Ishikawa (cell line): ENCODE data around the gene SLC41A1.

Source experiments
- CEBPB ChIP-seq: IDR thresholded peaks from 2 replicates; pipeline ENCODE4 v1.6.1; 2012
- EGR1 ChIP-seq: IDR thresholded peaks from 2 replicates; pipeline ENCODE4 v1.6.1; 2012
- EP300 ChIP-seq: IDR thresholded peaks from 2 replicates; pipeline ENCODE4 v1.6.1; 2012; ENCODE audit warnings: borderline replicate concordance
- FOXM1 ChIP-seq: IDR thresholded peaks from 2 replicates; pipeline ENCODE4 v1.6.1; 2012; ENCODE audit warnings: low read depth, borderline replicate concordance
- NFIC ChIP-seq: IDR thresholded peaks from 2 replicates; pipeline ENCODE4 v1.6.1; 2012
- RAD21 ChIP-seq: IDR thresholded peaks from 2 replicates; pipeline ENCODE4 v1.6.1; 2012; ENCODE audit warnings: low read depth
- YY1 ChIP-seq: IDR thresholded peaks from 2 replicates; pipeline ENCODE4 v1.6.1; 2012; ENCODE audit warnings: low read depth
- TF ChIP-seq, protein P1 (sequence below): IDR thresholded peaks from 2 replicates; pipeline ENCODE4 v1.6.1; 2012
- TF ChIP-seq, protein P2 (sequence below): IDR thresholded peaks from 2 replicates; pipeline ENCODE4 v1.6.1; 2012; ENCODE audit warnings: low read depth, mild to moderate bottlenecking

DNA sequence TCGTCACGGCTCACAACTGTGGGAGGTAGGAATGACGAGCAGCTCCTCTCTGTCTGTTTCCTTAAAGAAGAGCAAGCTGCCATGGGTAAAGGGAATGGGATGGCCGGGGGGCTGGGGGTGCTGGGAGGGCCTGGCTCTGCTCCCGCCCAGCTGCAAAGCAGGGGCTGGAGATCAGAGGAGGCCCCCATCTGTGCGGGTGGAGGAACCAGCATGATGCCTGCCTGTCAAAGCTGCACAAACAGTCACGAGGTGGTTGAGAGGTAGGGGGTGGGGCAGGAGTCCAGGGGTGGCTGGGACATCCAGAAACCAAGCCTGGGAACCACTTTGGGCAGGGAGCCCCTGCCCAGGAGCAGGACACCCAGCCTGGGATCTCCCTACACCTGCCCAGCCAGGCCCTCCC, 12.6 kb downstream of the SLC41A1 start:
- TF ChIP-seq, protein P1, sequence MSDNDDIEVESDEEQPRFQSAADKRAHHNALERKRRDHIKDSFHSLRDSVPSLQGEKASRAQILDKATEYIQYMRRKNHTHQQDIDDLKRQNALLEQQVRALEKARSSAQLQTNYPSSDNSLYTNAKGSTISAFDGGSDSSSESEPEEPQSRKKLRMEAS, result no peak
- TF ChIP-seq EP300 (no peak), YY1 (no peak), CEBPB (no peak), RAD21 (no peak), NFIC (no peak), EGR1 (no peak), FOXM1 (no peak)
- TF ChIP-seq, protein P2, sequence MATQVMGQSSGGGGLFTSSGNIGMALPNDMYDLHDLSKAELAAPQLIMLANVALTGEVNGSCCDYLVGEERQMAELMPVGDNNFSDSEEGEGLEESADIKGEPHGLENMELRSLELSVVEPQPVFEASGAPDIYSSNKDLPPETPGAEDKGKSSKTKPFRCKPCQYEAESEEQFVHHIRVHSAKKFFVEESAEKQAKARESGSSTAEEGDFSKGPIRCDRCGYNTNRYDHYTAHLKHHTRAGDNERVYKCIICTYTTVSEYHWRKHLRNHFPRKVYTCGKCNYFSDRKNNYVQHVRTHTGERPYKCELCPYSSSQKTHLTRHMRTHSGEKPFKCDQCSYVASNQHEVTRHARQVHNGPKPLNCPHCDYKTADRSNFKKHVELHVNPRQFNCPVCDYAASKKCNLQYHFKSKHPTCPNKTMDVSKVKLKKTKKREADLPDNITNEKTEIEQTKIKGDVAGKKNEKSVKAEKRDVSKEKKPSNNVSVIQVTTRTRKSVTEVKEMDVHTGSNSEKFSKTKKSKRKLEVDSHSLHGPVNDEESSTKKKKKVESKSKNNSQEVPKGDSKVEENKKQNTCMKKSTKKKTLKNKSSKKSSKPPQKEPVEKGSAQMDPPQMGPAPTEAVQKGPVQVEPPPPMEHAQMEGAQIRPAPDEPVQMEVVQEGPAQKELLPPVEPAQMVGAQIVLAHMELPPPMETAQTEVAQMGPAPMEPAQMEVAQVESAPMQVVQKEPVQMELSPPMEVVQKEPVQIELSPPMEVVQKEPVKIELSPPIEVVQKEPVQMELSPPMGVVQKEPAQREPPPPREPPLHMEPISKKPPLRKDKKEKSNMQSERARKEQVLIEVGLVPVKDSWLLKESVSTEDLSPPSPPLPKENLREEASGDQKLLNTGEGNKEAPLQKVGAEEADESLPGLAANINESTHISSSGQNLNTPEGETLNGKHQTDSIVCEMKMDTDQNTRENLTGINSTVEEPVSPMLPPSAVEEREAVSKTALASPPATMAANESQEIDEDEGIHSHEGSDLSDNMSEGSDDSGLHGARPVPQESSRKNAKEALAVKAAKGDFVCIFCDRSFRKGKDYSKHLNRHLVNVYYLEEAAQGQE, result no peak
